NB4 (cell line): Measurements from ENCODE around the gene KCNC1.

ENCODE experiments used
- CTCF ChIP-seq: IDR thresholded peaks from one replicate; pipeline ENCODE4 v1.5.1; 2012; ENCODE audit warnings: low read depth, low read length
- MAX ChIP-seq: IDR thresholded peaks from 2 replicates; pipeline ENCODE4 v1.6.1; 2011; ENCODE audit warnings: low read depth, low read length
- MYC ChIP-seq: IDR thresholded peaks from 2 replicates; pipeline ENCODE4 v1.6.1; 2011; ENCODE audit warnings: low read depth, low read length
- POLR2A ChIP-seq: IDR thresholded peaks from 2 replicates; pipeline ENCODE4 v1.6.1; 2011; ENCODE audit warnings: mild to moderate bottlenecking; ENCODE audit not compliant: insufficient read length; ENCODE audit errors: extremely low read depth

DNA sequence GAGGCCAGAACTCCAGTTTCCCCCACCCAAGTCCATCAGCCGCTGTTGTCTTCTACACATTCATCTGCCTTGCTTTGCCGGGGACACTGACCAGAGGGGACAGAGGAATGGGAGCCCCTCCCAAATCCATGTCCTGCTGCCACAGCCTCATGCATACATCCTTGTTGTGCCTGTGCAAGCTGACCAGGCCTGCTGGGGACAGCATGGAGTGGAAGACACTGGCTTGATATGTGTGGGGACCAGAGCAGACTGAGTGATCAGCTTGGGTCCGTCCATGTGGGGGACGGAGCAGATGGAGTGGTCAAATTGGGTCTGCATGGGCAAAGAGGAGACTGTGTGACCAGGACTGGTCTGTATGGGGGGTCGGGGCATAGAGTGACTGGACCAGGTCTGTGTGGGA lies 43.8 kb downstream of the KCNC1 start:
- TF ChIP-seq CTCF: no peak
- no peak for TF ChIP-seq POLR2A
- no peak for TF ChIP-seq MAX
- TF ChIP-seq MYC: no peak
